ENCODE results near the gene METTL25. TPM values are rescaled to one million over a fixed set of nuclear protein-coding genes. Genes with fewer than 3 reads are reported as not detected.

Gene METTL25, protein sequence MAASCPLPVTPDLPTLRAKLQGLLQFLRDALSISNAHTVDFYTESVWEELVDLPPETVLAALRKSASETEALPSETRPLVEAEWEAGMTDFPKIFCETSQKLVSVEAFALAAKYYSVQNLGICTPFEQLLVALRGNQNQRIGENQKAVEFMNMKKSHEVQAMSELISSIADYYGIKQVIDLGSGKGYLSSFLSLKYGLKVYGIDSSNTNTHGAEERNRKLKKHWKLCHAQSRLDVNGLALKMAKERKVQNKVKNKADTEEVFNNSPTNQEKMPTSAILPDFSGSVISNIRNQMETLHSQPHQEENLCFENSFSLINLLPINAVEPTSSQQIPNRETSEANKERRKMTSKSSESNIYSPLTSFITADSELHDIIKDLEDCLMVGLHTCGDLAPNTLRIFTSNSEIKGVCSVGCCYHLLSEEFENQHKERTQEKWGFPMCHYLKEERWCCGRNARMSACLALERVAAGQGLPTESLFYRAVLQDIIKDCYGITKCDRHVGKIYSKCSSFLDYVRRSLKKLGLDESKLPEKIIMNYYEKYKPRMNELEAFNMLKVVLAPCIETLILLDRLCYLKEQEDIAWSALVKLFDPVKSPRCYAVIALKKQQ
- 15.6 and 17.0 TPM in 2 replicates for total RNA-seq

GRCh38 chr12:82358200-82359114 is at the start of gene METTL25, which contains the start of gene CCDC59:
TSS of gene METTL25 (plus strand) at chr12:82358529. CDS start at chr12:82358566, 37 bp downstream.
TSS of gene CCDC59 (minus strand) at chr12:82358387. CDS start at chr12:82358376, 11 bp downstream.

Other genes starting within 250 kb of the METTL25 start
- gene CCDC59, start 142 bp upstream of the METTL25 start, total RNA-seq = 28.4 and 40.4 TPM in 2 replicates